ENCODE results near the gene TGM3. TPM values are rescaled to one million over a fixed set of nuclear protein-coding genes. Genes with fewer than 3 reads are reported as not detected.

TGM3 gene
- total RNA-seq, 1 experiment from 2014 or later, result 0.11 TPM

- ChIA-PET POLR2A (no interaction called here), CTCF (interaction anchor here (0.5 to 1.2 kb wide), 2 partner anchors 13 to 84 kb away, joined by 3 to 4 read pairs; no protein-coding TSS in a partner anchor)
- H3K27ac Mint-ChIP-seq, result no peak overlapping the region
- no peak for DNase-seq (ENCODE audit: low spot score)
- H3K4me1 Mint-ChIP-seq, result peaks cover 7% of the 10 kb centered on the region
- no peak for ATAC-seq
- H3K36me3 Mint-ChIP-seq, result no peaks in the 10 kb centered on the region
- no peaks in the 10 kb centered on the region for H3K9me3 Mint-ChIP-seq
- TF ChIP-seq, protein P1, sequence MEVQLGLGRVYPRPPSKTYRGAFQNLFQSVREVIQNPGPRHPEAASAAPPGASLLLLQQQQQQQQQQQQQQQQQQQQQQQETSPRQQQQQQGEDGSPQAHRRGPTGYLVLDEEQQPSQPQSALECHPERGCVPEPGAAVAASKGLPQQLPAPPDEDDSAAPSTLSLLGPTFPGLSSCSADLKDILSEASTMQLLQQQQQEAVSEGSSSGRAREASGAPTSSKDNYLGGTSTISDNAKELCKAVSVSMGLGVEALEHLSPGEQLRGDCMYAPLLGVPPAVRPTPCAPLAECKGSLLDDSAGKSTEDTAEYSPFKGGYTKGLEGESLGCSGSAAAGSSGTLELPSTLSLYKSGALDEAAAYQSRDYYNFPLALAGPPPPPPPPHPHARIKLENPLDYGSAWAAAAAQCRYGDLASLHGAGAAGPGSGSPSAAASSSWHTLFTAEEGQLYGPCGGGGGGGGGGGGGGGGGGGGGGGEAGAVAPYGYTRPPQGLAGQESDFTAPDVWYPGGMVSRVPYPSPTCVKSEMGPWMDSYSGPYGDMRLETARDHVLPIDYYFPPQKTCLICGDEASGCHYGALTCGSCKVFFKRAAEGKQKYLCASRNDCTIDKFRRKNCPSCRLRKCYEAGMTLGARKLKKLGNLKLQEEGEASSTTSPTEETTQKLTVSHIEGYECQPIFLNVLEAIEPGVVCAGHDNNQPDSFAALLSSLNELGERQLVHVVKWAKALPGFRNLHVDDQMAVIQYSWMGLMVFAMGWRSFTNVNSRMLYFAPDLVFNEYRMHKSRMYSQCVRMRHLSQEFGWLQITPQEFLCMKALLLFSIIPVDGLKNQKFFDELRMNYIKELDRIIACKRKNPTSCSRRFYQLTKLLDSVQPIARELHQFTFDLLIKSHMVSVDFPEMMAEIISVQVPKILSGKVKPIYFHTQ (CRISPR knock-in tag; IDR thresholded peaks at IDR 0.05), result no peak
- no peaks in the 10 kb centered on the region for H3K27me3 Mint-ChIP-seq (ENCODE audit: low read depth)
- no peak overlapping the region for H3K4me3 Mint-ChIP-seq
Observed at GRCh38 chr20:2289475-2289874, 6.3 kb upstream of the TGM3 start.

DNA sequence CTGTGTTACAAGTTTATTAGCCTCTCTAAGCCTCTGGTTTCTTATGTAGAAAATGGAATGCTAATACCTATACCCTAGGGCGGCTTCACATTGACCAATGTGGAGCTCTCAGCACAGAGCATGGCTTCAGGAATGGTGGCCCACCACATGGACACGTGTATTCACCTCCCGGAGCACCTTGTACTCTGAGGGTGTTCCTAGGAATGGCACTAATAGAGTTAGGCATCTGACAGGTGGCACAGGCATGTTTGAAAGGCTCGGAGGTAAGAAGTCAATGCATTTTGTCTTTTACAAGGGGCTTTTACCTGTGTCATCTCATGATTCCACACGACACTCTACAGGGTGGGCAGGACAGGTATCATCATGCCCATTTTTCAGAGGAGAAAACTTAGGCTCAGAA lies 5.3 kb upstream of the TGM3 start:
- no peak overlapping the region for H3K4me3 Mint-ChIP-seq
- TF ChIP-seq, protein P2, sequence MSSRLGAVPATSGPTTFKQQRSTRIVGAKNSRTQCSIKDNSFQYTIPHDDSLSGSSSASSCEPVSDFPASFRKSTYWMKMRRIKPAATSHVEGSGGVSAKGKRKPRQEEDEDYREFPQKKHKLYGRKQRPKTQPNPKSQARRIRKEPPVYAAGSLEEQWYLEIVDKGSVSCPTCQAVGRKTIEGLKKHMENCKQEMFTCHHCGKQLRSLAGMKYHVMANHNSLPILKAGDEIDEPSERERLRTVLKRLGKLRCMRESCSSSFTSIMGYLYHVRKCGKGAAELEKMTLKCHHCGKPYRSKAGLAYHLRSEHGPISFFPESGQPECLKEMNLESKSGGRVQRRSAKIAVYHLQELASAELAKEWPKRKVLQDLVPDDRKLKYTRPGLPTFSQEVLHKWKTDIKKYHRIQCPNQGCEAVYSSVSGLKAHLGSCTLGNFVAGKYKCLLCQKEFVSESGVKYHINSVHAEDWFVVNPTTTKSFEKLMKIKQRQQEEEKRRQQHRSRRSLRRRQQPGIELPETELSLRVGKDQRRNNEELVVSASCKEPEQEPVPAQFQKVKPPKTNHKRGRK (CRISPR knock-in tag; IDR thresholded peaks at IDR 0.05; ENCODE audit: borderline replicate concordance), result no peak
- H3K27me3 Mint-ChIP-seq (ENCODE audit: low read depth), result no peaks in the 10 kb centered on the region
- H3K36me3 Mint-ChIP-seq, result no peaks in the 10 kb centered on the region
- ChIA-PET POLR2A (no interaction called here), CTCF (no interaction called here)
- ATAC-seq (no peak), DNase-seq (ENCODE audit: low spot score) (no peak)
- no peaks in the 10 kb centered on the region for H3K9me3 Mint-ChIP-seq
- peaks cover 8% of the 10 kb centered on the region for H3K4me1 Mint-ChIP-seq
- no peak overlapping the region for H3K27ac Mint-ChIP-seq

DNA sequence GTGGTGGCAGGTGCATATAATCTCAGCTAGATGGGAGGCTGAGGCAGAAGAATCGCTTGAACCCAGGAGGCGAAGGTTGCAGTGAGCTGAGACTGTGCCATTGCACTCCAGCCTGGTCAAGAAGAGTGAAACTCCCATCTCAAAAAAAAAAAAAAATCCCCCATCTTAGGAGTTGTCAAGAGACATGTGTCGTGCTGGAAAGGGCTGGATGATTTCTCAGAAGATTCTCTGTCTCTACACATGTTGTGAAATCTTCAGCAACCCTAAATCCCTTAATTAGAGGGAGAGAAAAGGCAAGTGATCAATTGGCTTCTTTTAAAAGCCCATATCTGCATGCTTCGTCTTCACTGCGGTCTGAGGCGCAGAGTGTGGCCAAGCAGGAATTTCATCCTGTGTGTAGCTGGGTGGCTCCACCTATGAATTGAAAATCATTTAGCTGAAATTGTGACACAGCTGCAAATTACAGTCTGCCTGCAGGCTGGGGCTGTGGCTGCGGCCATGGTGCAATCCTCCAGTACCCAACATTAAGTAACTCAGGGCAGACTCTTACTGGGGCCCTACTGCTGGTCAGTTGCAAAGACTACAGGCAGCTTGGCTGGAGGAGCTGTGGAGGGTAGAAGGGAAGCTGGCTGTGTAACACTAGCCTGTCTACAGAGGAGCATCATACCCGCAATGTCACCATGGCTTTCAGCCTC lies 3.2 kb upstream of the TGM3 start:
- ATAC-seq (no peak), DNase-seq (ENCODE audit: low spot score) (no peak)
- CTCF ChIA-PET, result interaction anchor here (1.1 to 1.8 kb wide), 2 partner anchors 85 to 120 kb away, joined by 4 read pairs; no protein-coding TSS in a partner anchor
- POLR2A ChIA-PET, result interaction anchor here (0.6 kb wide), 1 partner anchor 97 kb away, joined by 4 read pairs; no protein-coding TSS in a partner anchor
- Mint-ChIP-seq H3K4me1 (peaks cover 27% of the 10 kb centered on the region), H3K4me3 (no peak overlapping the region), H3K36me3 (no peaks in the 10 kb centered on the region), H3K27me3 (ENCODE audit: low read depth) (no peaks in the 10 kb centered on the region), H3K9me3 (no peaks in the 10 kb centered on the region), H3K27ac (no peak overlapping the region)
- no peak for TF ChIP-seq E2F1 (CRISPR knock-in tag; IDR thresholded peaks at IDR 0.05)
- TF ChIP-seq, protein P3, sequence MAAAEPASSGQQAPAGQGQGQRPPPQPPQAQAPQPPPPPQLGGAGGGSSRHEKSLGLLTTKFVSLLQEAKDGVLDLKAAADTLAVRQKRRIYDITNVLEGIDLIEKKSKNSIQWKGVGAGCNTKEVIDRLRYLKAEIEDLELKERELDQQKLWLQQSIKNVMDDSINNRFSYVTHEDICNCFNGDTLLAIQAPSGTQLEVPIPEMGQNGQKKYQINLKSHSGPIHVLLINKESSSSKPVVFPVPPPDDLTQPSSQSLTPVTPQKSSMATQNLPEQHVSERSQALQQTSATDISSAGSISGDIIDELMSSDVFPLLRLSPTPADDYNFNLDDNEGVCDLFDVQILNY (CRISPR knock-in tag; IDR thresholded peaks at IDR 0.05), result no peak
- no peak for TF ChIP-seq SP1 (CRISPR knock-in tag; conservative IDR thresholded peaks at IDR 0.05)
- TF ChIP-seq SMAD3 (CRISPR knock-in tag; IDR thresholded peaks at IDR 0.05; ENCODE audit: borderline replicate concordance), result no peak
- no peak for TF ChIP-seq OVOL2 (CRISPR knock-in tag; IDR thresholded peaks at IDR 0.05; ENCODE audit: borderline replicate concordance)
- no peak for TF ChIP-seq TP53 (CRISPR knock-in tag; IDR thresholded peaks at IDR 0.05)
- no peak for TF ChIP-seq CBFB (CRISPR knock-in tag; IDR thresholded peaks at IDR 0.05; ENCODE audit: low read depth)
- no peak for TF ChIP-seq GRHL2 (CRISPR knock-in tag; IDR thresholded peaks at IDR 0.05; ENCODE audit: insufficient replicate concordance, severe bottlenecking)
- no peak for TF ChIP-seq SOX15 (CRISPR knock-in tag; IDR thresholded peaks at IDR 0.05)
- TF ChIP-seq ZNF121 (CRISPR knock-in tag; IDR thresholded peaks at IDR 0.05), result no peak
- TF ChIP-seq, protein P4, sequence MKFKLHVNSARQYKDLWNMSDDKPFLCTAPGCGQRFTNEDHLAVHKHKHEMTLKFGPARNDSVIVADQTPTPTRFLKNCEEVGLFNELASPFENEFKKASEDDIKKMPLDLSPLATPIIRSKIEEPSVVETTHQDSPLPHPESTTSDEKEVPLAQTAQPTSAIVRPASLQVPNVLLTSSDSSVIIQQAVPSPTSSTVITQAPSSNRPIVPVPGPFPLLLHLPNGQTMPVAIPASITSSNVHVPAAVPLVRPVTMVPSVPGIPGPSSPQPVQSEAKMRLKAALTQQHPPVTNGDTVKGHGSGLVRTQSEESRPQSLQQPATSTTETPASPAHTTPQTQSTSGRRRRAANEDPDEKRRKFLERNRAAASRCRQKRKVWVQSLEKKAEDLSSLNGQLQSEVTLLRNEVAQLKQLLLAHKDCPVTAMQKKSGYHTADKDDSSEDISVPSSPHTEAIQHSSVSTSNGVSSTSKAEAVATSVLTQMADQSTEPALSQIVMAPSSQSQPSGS (CRISPR knock-in tag; IDR thresholded peaks at IDR 0.05; ENCODE audit: borderline replicate concordance, low read depth), result no peak
- TF ChIP-seq NFE2L1 (CRISPR knock-in tag; IDR thresholded peaks at IDR 0.05), result no peak
- TF ChIP-seq, protein P5, sequence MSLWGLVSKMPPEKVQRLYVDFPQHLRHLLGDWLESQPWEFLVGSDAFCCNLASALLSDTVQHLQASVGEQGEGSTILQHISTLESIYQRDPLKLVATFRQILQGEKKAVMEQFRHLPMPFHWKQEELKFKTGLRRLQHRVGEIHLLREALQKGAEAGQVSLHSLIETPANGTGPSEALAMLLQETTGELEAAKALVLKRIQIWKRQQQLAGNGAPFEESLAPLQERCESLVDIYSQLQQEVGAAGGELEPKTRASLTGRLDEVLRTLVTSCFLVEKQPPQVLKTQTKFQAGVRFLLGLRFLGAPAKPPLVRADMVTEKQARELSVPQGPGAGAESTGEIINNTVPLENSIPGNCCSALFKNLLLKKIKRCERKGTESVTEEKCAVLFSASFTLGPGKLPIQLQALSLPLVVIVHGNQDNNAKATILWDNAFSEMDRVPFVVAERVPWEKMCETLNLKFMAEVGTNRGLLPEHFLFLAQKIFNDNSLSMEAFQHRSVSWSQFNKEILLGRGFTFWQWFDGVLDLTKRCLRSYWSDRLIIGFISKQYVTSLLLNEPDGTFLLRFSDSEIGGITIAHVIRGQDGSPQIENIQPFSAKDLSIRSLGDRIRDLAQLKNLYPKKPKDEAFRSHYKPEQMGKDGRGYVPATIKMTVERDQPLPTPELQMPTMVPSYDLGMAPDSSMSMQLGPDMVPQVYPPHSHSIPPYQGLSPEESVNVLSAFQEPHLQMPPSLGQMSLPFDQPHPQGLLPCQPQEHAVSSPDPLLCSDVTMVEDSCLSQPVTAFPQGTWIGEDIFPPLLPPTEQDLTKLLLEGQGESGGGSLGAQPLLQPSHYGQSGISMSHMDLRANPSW (CRISPR knock-in tag; conservative IDR thresholded peaks at IDR 0.05; ENCODE audit: low read depth), result no peak
- no peak for TF ChIP-seq ZNF263 (CRISPR knock-in tag; IDR thresholded peaks at IDR 0.05; ENCODE audit: low read depth)
